DMS114 treated with DMSO at 0.1 percent for 48 hours (cell line): ENCODE data around the gene IL36B.

Source experiments
- DNase-seq: peaks from one replicate; lab custom pipeline; 2025; ENCODE audit not compliant: unreplicated experiment; lab: John Stamatoyannopoulos, UW

IL36B gene

GRCh38 chr2:113056521-113056920 lies 3.9 kb upstream of the IL36B start:
- no peak for DNase-seq

GRCh38 chr2:113054066-113054465 lies 1.4 kb upstream of the IL36B start:
- no peak for DNase-seq

- DNase-seq, result no peak
Measured at GRCh38 chr2:113053666-113054065, 999 bp upstream of the IL36B start.

GRCh38 chr2:113050921-113051895 lies 1.5 kb downstream of the IL36B start:
- DNase-seq, result no peak

GRCh38 chr2:113046465-113046864 lies 6.2 kb downstream of the IL36B start:
- no peak for DNase-seq

- no peak for DNase-seq
Measured at GRCh38 chr2:113041871-113042270, 10.8 kb downstream of the IL36B start.

- no peak for DNase-seq
Measured at GRCh38 chr2:113039719-113040118, 12.9 kb downstream of the IL36B start.

- no peak for DNase-seq
Measured at GRCh38 chr2:113039158-113039557, 13.5 kb downstream of the IL36B start.

- no peak for DNase-seq
Measured at GRCh38 chr2:113038291-113038690, 14.4 kb downstream of the IL36B start.

- DNase-seq, result no peak
Measured at GRCh38 chr2:113036763-113037162, 15.9 kb downstream of the IL36B start.

- no peak for DNase-seq
Measured at GRCh38 chr2:113034016-113034415, 18.7 kb downstream of the IL36B start.

GRCh38 chr2:113032737-113033136 lies 19.9 kb downstream of the IL36B start:
- DNase-seq, result no peak

- no peak for DNase-seq
Measured at GRCh38 chr2:113028112-113028511, 24.6 kb downstream of the IL36B start.

- DNase-seq, result no peak
Measured at GRCh38 chr2:113027691-113028090, 25.0 kb downstream of the IL36B start.

- DNase-seq, result no peak
Measured at GRCh38 chr2:113025737-113026136, 26.9 kb downstream of the IL36B start.

GRCh38 chr2:113024764-113025163 lies 27.9 kb downstream of the IL36B start:
- no peak for DNase-seq

GRCh38 chr2:113021312-113021711 lies 31.4 kb downstream of the IL36B start:
- DNase-seq, result no peak

GRCh38 chr2:113018509-113018908 lies 34.2 kb downstream of the IL36B start:
- DNase-seq, result no peak

- no peak for DNase-seq
Measured at GRCh38 chr2:113015655-113016054, 37.0 kb downstream of the IL36B start.

GRCh38 chr2:113015042-113015441 lies 37.6 kb downstream of the IL36B start:
- no peak for DNase-seq

GRCh38 chr2:113014067-113014466 lies 38.6 kb downstream of the IL36B start:
- no peak for DNase-seq

GRCh38 chr2:113013336-113013661 lies 39.4 kb downstream of the IL36B start:
- no peak for DNase-seq
